ENCODE measurements around the gene KLHL42. TPM values are rescaled to one million over a fixed set of nuclear protein-coding genes. Genes with fewer than 3 reads are reported as not detected.

Gene KLHL42
- total RNA-seq, 1 donor from 2014 or later: 5.5 TPM

DNA sequence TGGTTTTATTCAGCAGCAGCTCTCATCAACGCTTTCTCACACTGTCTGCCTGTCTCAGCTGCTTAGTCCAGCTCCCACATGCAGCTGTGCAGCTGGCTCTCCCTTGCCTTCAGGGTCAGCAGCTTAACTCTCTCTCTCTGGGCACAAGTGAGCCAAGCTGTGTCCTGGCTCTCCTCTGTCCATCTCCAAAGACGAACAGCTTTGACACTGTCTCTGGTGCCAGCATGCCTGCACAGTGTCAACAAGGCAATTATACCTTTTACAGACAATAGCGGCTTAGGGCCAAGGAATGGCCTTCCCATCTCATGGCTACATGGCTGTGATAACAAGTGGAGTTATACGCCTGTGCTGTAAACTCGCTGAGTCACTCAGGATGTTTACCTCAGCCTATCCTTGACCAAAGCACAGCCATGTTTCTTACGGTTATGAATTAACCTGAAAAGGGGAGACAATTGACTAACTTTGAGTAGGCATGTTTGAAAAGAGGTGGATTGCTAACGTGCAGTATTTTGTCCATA is 38.4 kb downstream of the KLHL42 start:
- Histone ChIP-seq H3K27me3 (ENCODE audit: low read depth) (peaks cover 14% of the 10 kb centered on the region), H3K9me3 (replicated peaks) (peaks cover 6% of the 10 kb centered on the region), H3K4me3 (no peak overlapping the region), H3K36me3 (no peaks in the 10 kb centered on the region), H3K27ac (replicated peaks) (no peak overlapping the region), H3K4me1 (peaks cover 10% of the 10 kb centered on the region)
- DNase-seq: no peak
- TF ChIP-seq, protein P1, sequence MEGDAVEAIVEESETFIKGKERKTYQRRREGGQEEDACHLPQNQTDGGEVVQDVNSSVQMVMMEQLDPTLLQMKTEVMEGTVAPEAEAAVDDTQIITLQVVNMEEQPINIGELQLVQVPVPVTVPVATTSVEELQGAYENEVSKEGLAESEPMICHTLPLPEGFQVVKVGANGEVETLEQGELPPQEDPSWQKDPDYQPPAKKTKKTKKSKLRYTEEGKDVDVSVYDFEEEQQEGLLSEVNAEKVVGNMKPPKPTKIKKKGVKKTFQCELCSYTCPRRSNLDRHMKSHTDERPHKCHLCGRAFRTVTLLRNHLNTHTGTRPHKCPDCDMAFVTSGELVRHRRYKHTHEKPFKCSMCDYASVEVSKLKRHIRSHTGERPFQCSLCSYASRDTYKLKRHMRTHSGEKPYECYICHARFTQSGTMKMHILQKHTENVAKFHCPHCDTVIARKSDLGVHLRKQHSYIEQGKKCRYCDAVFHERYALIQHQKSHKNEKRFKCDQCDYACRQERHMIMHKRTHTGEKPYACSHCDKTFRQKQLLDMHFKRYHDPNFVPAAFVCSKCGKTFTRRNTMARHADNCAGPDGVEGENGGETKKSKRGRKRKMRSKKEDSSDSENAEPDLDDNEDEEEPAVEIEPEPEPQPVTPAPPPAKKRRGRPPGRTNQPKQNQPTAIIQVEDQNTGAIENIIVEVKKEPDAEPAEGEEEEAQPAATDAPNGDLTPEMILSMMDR (IDR thresholded peaks at IDR 0.05; ENCODE audit: borderline replicate concordance): no peak
- intact Hi-C loops (cut with micrococcal nuclease): no loop called here

DNA sequence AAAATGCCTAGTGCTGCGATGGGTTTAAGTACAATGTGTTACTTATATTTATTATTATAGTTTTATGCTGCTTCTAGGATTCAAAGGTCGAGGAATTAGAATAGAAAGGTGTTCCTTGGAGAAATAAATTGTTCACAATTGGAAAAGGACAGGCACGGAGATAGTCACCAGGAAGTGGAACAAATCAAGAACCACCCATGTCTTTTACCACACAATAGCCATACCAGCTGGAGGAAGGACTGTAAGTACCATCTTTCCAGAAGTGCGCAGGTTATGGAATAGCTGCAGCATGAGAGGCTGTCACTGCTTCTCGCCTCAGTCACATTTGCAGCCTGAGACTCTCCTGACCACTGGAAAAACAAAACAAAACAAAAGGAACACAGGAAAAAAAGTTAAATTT is 40.5 kb downstream of the KLHL42 start:
- Histone ChIP-seq H3K4me3 (no peak overlapping the region), H3K9me3 (replicated peaks) (peaks cover 6% of the 10 kb centered on the region), H3K27ac (replicated peaks) (no peak overlapping the region), H3K36me3 (no peaks in the 10 kb centered on the region), H3K4me1 (peaks cover 10% of the 10 kb centered on the region), H3K27me3 (ENCODE audit: low read depth) (peaks cover 19% of the 10 kb centered on the region)
- TF ChIP-seq, protein P1 (IDR thresholded peaks at IDR 0.05; ENCODE audit: borderline replicate concordance): no peak
- no peak for DNase-seq
- intact Hi-C loops (cut with micrococcal nuclease): loop anchor here (5.0 kb wide), 1 partner anchor 88 kb away; no protein-coding TSS in a partner anchor

DNA sequence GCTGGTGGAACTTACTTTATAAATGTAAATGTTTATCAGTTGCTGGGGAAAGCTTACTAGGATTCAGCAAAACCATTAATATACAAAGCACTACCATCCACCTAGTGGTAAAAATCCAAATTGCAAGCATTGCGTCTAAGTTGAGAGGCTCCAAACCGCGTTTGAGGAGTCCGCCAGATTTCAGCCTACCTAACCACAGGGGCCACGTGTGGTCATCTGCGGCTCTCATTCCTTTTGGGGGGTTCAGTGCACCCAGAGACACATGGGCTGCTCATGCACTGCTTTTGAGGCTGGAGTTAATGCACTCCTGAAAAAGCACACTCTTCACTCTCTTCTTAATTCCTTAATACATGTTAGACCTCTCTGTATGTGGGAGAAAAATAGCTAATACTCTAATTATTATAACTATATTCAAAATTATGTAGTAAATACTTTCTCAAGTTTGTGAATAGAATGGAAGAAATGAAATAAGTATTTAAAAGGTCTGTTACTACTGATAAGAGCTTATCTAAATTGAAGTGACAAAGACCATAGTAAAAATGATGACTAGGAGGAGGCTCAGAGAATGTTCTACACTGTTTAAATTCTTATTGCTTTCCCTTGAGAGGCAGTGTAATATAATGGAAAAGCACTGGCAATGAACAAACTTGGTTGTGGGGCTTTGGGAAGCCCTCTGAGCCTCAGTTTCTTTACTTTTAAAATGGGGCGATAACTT is 41.4 kb downstream of the KLHL42 start:
- intact Hi-C loops (cut with micrococcal nuclease): loop anchor here (5.0 kb wide), 1 partner anchor 89 kb away; no protein-coding TSS in a partner anchor
- TF ChIP-seq, protein P1 (IDR thresholded peaks at IDR 0.05; ENCODE audit: borderline replicate concordance): peak; percentile 85
- Histone ChIP-seq H3K27me3 (ENCODE audit: low read depth) (peaks cover 19% of the 10 kb centered on the region), H3K27ac (replicated peaks) (no peak overlapping the region), H3K36me3 (no peaks in the 10 kb centered on the region), H3K9me3 (replicated peaks) (peaks cover 5% of the 10 kb centered on the region), H3K4me3 (no peak overlapping the region), H3K4me1 (peaks cover 10% of the 10 kb centered on the region)
- no peak for DNase-seq

DNA sequence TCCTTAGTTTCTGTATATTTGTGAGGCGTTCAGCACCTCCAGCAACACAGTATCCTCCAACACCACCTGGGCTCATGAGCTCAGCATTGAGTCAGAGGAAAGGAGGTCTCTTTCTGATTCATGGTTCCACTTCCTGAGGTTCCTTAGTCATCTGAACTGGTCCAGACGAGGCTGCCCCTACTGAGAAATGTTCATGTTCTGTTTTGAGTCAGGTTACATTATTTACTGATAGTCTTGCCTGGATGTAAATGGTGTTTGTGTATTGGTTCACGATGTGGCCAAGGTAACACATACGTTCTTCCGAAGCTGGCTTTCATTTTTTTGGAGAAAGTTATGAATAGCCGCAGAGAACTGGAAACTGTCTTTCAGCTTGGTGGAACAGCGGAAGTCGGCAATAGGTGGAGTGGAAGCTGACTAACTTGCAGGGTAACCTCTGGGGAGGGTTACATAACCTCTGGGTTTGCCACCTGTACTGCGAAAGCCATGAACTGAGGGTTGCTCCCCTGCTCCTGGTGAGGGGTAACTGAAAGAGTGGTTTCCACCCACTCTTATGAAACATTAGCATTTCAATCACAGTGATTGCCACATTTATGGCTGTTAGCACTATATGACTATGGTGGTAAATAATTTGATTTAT is 42.2 kb downstream of the KLHL42 start:
- Histone ChIP-seq H3K36me3 (no peaks in the 10 kb centered on the region), H3K9me3 (replicated peaks) (no peaks in the 10 kb centered on the region), H3K27me3 (ENCODE audit: low read depth) (peaks cover 19% of the 10 kb centered on the region), H3K4me3 (no peak overlapping the region), H3K4me1 (peaks cover 10% of the 10 kb centered on the region), H3K27ac (replicated peaks) (no peak overlapping the region)
- intact Hi-C loops (cut with micrococcal nuclease): loop anchor here (5.0 kb wide), 1 partner anchor 90 kb away; no protein-coding TSS in a partner anchor
- DNase-seq: no peak
- TF ChIP-seq, protein P1 (IDR thresholded peaks at IDR 0.05; ENCODE audit: borderline replicate concordance): no peak

DNA sequence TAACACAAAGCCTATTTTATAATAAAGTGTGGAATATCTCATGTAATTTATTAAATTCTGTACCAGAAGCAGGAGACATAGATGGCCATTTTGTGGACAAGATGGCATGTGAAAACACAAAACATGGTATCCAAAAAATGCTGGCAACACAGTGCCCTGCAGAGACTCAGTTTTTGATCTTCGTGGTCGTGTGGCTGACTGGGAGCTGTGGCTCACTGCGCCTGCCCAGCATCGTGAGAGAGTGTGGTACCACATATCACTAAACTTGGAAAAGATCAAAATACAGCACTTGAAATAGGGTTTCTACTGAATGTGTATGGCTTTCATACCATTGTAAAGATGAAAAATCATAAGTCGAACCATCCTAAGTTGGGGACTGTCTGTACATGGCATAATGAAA is 43.0 kb downstream of the KLHL42 start:
- H3K27ac ChIP-seq (replicated peaks): no peak overlapping the region
- intact Hi-C loops (cut with micrococcal nuclease): loop anchor here (5.0 kb wide), 1 partner anchor 91 kb away; no protein-coding TSS in a partner anchor
- H3K27me3 ChIP-seq (ENCODE audit: low read depth): peaks cover 19% of the 10 kb centered on the region
- no peaks in the 10 kb centered on the region for H3K36me3 ChIP-seq
- H3K4me1 ChIP-seq: peaks cover 10% of the 10 kb centered on the region
- no peak overlapping the region for H3K4me3 ChIP-seq
- TF ChIP-seq, protein P1 (IDR thresholded peaks at IDR 0.05; ENCODE audit: borderline replicate concordance): no peak
- no peak for DNase-seq
- H3K9me3 ChIP-seq (replicated peaks): no peaks in the 10 kb centered on the region
